GM23338 (cell line): ENCODE data around the gene HERC2. TPM values are rescaled to one million over a fixed set of nuclear protein-coding genes. Genes with fewer than 3 reads are reported as not detected.
"Not testable (repeated sequence)": the region's sequence is repeated elsewhere in the genome, so short reads cannot be mapped to it uniquely, and the experiment has no call there.

ENCODE experiments used
- ATAC-seq: fragments of 200-7000 bp; cut with Tn5 transposase; 3 replicates; pipeline ENCODE4 v1.9.1; 2020
- DNase-seq: peaks from one replicate; pipeline ENCODE4 v3.0.0-alpha.2; 2015; ENCODE audit warnings: low spot score
- H2AFZ ChIP-seq: fragments of 200-600 bp; sonication (generic); 2 replicates; pipeline ENCODE4 v1.8.0; 2016; ENCODE audit warnings: antibody characterized with exemption, mild to moderate bottlenecking, moderate library complexity
- H3F3A ChIP-seq: fragments of 200-600 bp; sonication (generic); replicated peaks from 2 replicates; pipeline ENCODE4 v1.8.0; 2017; ENCODE audit warnings: antibody characterized with exemption, mixed run types, low read depth
- H3K27ac ChIP-seq: fragments of 200-600 bp; sonication (generic); 2 replicates; pipeline ENCODE4 v1.6.1; 2016; ENCODE audit warnings: low read depth
- H3K27me3 ChIP-seq: fragments of 200-600 bp; sonication (generic); 2 replicates; pipeline ENCODE4 v1.8.0; 2016; ENCODE audit warnings: mild to moderate bottlenecking, mixed run types, moderate library complexity; ENCODE audit not compliant: insufficient read depth
- H3K36me3 ChIP-seq: fragments of 200-600 bp; sonication (generic); 2 replicates; pipeline ENCODE4 v1.8.0; 2016; ENCODE audit warnings: mild to moderate bottlenecking; ENCODE audit not compliant: insufficient read depth
- H3K4me1 ChIP-seq: fragments of 200-600 bp; sonication (generic); 2 replicates; pipeline ENCODE4 v1.8.0; 2016; ENCODE audit warnings: mild to moderate bottlenecking, moderate library complexity; ENCODE audit not compliant: insufficient read depth
- H3K4me2 ChIP-seq: fragments of 200-600 bp; sonication (generic); 2 replicates; pipeline ENCODE4 v1.7.1; 2017; ENCODE audit warnings: mixed run types
- H3K4me3 ChIP-seq: fragments of 200-600 bp; sonication (generic); 2 replicates; pipeline ENCODE4 v1.6.1; 2016; ENCODE audit warnings: mixed run types
- H3K79me2 ChIP-seq: fragments of 200-600 bp; sonication (generic); replicated peaks from 2 replicates; pipeline ENCODE4 v1.8.0; 2017; ENCODE audit warnings: mild to moderate bottlenecking; ENCODE audit not compliant: insufficient read depth
- H3K9me2 ChIP-seq: fragments of 200-600 bp; sonication (generic); 2 replicates; pipeline ENCODE4 v1.8.0; 2017; ENCODE audit not compliant: insufficient read depth
- H4K20me1 ChIP-seq: fragments of 200-600 bp; sonication (generic); replicated peaks from 2 replicates; pipeline ENCODE4 v1.8.0; 2017; ENCODE audit warnings: mild to moderate bottlenecking; ENCODE audit not compliant: insufficient read depth
- H3K27ac Mint-ChIP-seq: 2 replicates; pipeline ENCODE4 v1.8.0; 2020; ENCODE audit warnings: inconsistent platforms, mild to moderate bottlenecking, moderate library complexity, mixed read lengths
- H3K27me3 Mint-ChIP-seq: 3 replicates; pipeline ENCODE4 v1.8.0; 2022; ENCODE audit warnings: low read depth, mild to moderate bottlenecking, moderate library complexity, mixed read lengths, inconsistent platforms; ENCODE audit not compliant: insufficient read depth, poor library complexity
- H3K36me3 Mint-ChIP-seq: 3 replicates; pipeline ENCODE4 v1.8.0; 2021; ENCODE audit warnings: low read depth, mild to moderate bottlenecking, inconsistent platforms, moderate library complexity, mixed read lengths
- H3K4me1 Mint-ChIP-seq: 3 replicates; pipeline ENCODE4 v1.8.0; 2020; ENCODE audit warnings: mild to moderate bottlenecking, inconsistent platforms, mixed read lengths
- H3K4me3 Mint-ChIP-seq: 3 replicates; pipeline ENCODE4 v1.8.0; 2021; ENCODE audit warnings: moderate library complexity, mild to moderate bottlenecking, inconsistent platforms, mixed read lengths
- H3K9me3 Mint-ChIP-seq: 3 replicates; pipeline ENCODE4 v1.8.0; 2020; ENCODE audit warnings: moderate library complexity, mild to moderate bottlenecking, inconsistent platforms, mixed read lengths
- CREB1 ChIP-seq: fragments of 250-450 bp; sonication (Bioruptor Pico); IDR thresholded peaks from 2 replicates; pipeline ENCODE4 v1.5.0; 2020; ENCODE audit warnings: low read depth, mild to moderate bottlenecking, moderate library complexity
- CTCF ChIP-seq, 2 experiments: fragments of 200-600 bp in 1 of 2; sonication (generic) in 1 of 2; conservative IDR thresholded peaks; 2 replicates each; pipeline versions ENCODE4 v1.5.1 to v1.6.1; 2016 to 2017; ENCODE audit warnings: antibody characterized with exemption in 2 of 2, low read depth in 2 of 2, mild to moderate bottlenecking in 2 of 2, moderate library complexity in 1 of 2
- EZH2 ChIP-seq: fragments of 200-600 bp; sonication (generic); IDR thresholded peaks from one replicate; pipeline ENCODE4 v1.8.0; 2017; ENCODE audit warnings: antibody characterized with exemption, mild to moderate bottlenecking, low read depth; ENCODE audit not compliant: unreplicated experiment
- EZH2phosphoT487 ChIP-seq: fragments of 200-600 bp; sonication (generic); IDR thresholded peaks from one replicate; pipeline ENCODE4 v1.8.1; 2018; ENCODE audit warnings: antibody characterized with exemption; ENCODE audit not compliant: unreplicated experiment
- JUNB ChIP-seq: IDR thresholded peaks from one replicate; pipeline ENCODE4 v1.6.1; 2016; ENCODE audit warnings: antibody characterized with exemption; ENCODE audit not compliant: unreplicated experiment
- NANOG ChIP-seq: IDR thresholded peaks from 2 replicates; pipeline ENCODE4 v1.6.1; 2016; ENCODE audit warnings: antibody characterized with exemption, borderline replicate concordance
- POLR2AphosphoS5 ChIP-seq: IDR thresholded peaks from 2 replicates; pipeline ENCODE4 v1.6.1; 2016; ENCODE audit warnings: antibody characterized with exemption, low read depth
- REST ChIP-seq: IDR thresholded peaks from one replicate; pipeline ENCODE4 v1.6.1; 2018; ENCODE audit warnings: antibody characterized with exemption; ENCODE audit not compliant: unreplicated experiment
- STAT1 ChIP-seq: IDR thresholded peaks from one replicate; pipeline ENCODE4 v1.6.1; 2016; ENCODE audit warnings: antibody characterized with exemption; ENCODE audit not compliant: unreplicated experiment
- ZNF114 ChIP-seq: fragments of 250-450 bp; sonication (Bioruptor Pico); IDR thresholded peaks from 2 replicates; pipeline ENCODE4 v1.5.0; 2020; ENCODE audit warnings: mild to moderate bottlenecking, moderate library complexity
- ZNF331 ChIP-seq: fragments of 250-450 bp; sonication (Bioruptor Pico); IDR thresholded peaks from 2 replicates; pipeline ENCODE4 v1.5.0; 2020; ENCODE audit warnings: low read depth, mild to moderate bottlenecking, moderate library complexity
- ZNF462 ChIP-seq: fragments of 250-450 bp; sonication (Bioruptor Pico); IDR thresholded peaks from 2 replicates; pipeline ENCODE4 v1.5.0; 2020; ENCODE audit warnings: mild to moderate bottlenecking, moderate library complexity
- polyA plus RNA-seq: library from polyadenylated mRNA; unstranded; fragments of >200 nt; fragmentation: Nextera tagmentation; extraction: Ambion mirVana; gene quantifications from 2 replicates; pipeline ENCODE4 v1.2.1, GENCODE V29; 2016
- total RNA-seq: library from RNA; depleted of rRNA; stranded (reverse); fragments of >200 nt; shearing (Covaris generic); gene quantifications from 2 replicates; pipeline ENCODE4 v1.2.3, GENCODE V29; 2014

Gene HERC2
- total and polyA plus RNA-seq, 2 experiments from 2014 or later: 71.3 to 80.7 TPM

GRCh38 chr15:28213393-28213792, 108.6 kb downstream of the HERC2 start:
- H3K36me3 Mint-ChIP-seq: peaks cover 49% of the 10 kb centered on the region
- not testable (repeated sequence) for H3K4me1 ChIP-seq, H3K27me3 Mint-ChIP-seq, H3K27ac ChIP-seq, H3K9me3 Mint-ChIP-seq, H3K9me2 ChIP-seq, H3K27me3 ChIP-seq, H4K20me1 ChIP-seq, H3K36me3 ChIP-seq, H3K4me1 Mint-ChIP-seq, H2AFZ ChIP-seq, H3F3A ChIP-seq, H3K4me3 Mint-ChIP-seq, H3K27ac Mint-ChIP-seq, DNase-seq, ATAC-seq, H3K79me2 ChIP-seq, H3K4me2 ChIP-seq, H3K4me3 ChIP-seq

GRCh38 chr15:28208583-28208982, 113.4 kb downstream of the HERC2 start:
- Histone ChIP-seq H3K4me2 (no peak overlapping the region), H3F3A (no peaks in the 10 kb centered on the region), H4K20me1 (no peaks in the 10 kb centered on the region), H3K4me3 (no peak overlapping the region), H3K36me3 (no peaks in the 10 kb centered on the region; the same call in 1 of the 2 replicates), H3K79me2 (no peaks in the 10 kb centered on the region; the same call in 1 of the 2 replicates), H3K4me1 (no peaks in the 10 kb centered on the region), H3K27ac (no peak overlapping the region), H3K9me2 (no peaks in the 10 kb centered on the region), H2AFZ (no peak overlapping the region), H3K27me3 (no peaks in the 10 kb centered on the region)
- no peak for ATAC-seq
- no peak overlapping the region for H3K4me3 Mint-ChIP-seq
- peaks cover 50% of the 10 kb centered on the region for H3K36me3 Mint-ChIP-seq
- DNase-seq: no peak
- H3K27me3 Mint-ChIP-seq: peaks cover 5% of the 10 kb centered on the region
- peaks cover 5% of the 10 kb centered on the region for H3K4me1 Mint-ChIP-seq
- peak overlapping the region; percentile 25; the same call in 1 of the 2 replicates for H3K27ac Mint-ChIP-seq
- H3K9me3 Mint-ChIP-seq: no peaks in the 10 kb centered on the region
- no peak for TF ChIP-seq EZH2
- no peak for TF ChIP-seq REST
- TF ChIP-seq ZNF114 (CRISPR knock-in tag): no peak
- no peak for TF ChIP-seq CTCF (conservative IDR thresholded peaks at IDR 0.05; ENCODE audit: low read depth in 2 of 2)
- TF ChIP-seq JUNB: no peak
- no peak for TF ChIP-seq ZNF331 (CRISPR knock-in tag)
- no peak; the same call in 1 of the 2 replicates for TF ChIP-seq ZNF462 (CRISPR knock-in tag)
- no peak for TF ChIP-seq STAT1
- TF ChIP-seq CREB1 (CRISPR knock-in tag): no peak
- no peak for TF ChIP-seq EZH2phosphoT487
- TF ChIP-seq POLR2AphosphoS5: no peak
- no peak for TF ChIP-seq NANOG
